Activated CD8-positive, alpha-beta memory T cell treated with anti-CD3 and anti-CD28 coated beads, Interleukin-2, amount 10 ng/mL, durations not matched to agents 7 days and 5 days (primary cell): ENCODE results near the gene FSCN2. TPM values are rescaled to one million over a fixed set of nuclear protein-coding genes. Genes with fewer than 3 reads are reported as not detected.
"Not testable (repeated sequence)": the region's sequence is repeated elsewhere in the genome, so short reads cannot be mapped to it uniquely, and the experiment has no call there.

Experiments used
- ATAC-seq: fragments of 150-1000 bp; cut with Tn5 transposase; one replicate; pipeline ENCODE4 v1.10.0; 2021; ENCODE audit warnings: moderate library complexity
- CTCF ChIA-PET: fragments of 350-600 bp; sonication (Branson Sonifier 250); formaldehyde crosslinking; loops from one replicate; lab custom pipeline; 2021; ENCODE audit warnings: antibody characterized with exemption; lab: Charles Lee
- DNase-seq: peaks from one replicate; pipeline ENCODE4 v3.0.0-alpha.2; 2020
- H3K27ac Mint-ChIP-seq: one replicate; pipeline ENCODE4 v1.8.0; 2021; ENCODE audit warnings: mild to moderate bottlenecking, mixed read lengths
- H3K27me3 Mint-ChIP-seq: one replicate; pipeline ENCODE4 v1.8.0; 2021; ENCODE audit warnings: mixed read lengths
- H3K36me3 Mint-ChIP-seq: one replicate; pipeline ENCODE4 v1.8.0; 2021; ENCODE audit warnings: mild to moderate bottlenecking, mixed read lengths
- H3K4me1 Mint-ChIP-seq: one replicate; pipeline ENCODE4 v1.8.0; 2021; ENCODE audit warnings: mixed read lengths
- H3K4me3 Mint-ChIP-seq: one replicate; pipeline ENCODE4 v1.8.0; 2021; ENCODE audit warnings: mild to moderate bottlenecking, moderate library complexity, mixed read lengths
- H3K9me3 Mint-ChIP-seq: one replicate; pipeline ENCODE4 v1.8.0; 2022; ENCODE audit warnings: low read depth, mixed read lengths
- total RNA-seq, 2 experiments: library from RNA; stranded (reverse); gene quantifications; one replicate each; pipeline ENCODE4 v1.2.3, GENCODE V29; 2021

FSCN2 gene
- total RNA-seq, 2 experiments from 2014 or later = 0.41 to 0.56 TPM

DNA sequence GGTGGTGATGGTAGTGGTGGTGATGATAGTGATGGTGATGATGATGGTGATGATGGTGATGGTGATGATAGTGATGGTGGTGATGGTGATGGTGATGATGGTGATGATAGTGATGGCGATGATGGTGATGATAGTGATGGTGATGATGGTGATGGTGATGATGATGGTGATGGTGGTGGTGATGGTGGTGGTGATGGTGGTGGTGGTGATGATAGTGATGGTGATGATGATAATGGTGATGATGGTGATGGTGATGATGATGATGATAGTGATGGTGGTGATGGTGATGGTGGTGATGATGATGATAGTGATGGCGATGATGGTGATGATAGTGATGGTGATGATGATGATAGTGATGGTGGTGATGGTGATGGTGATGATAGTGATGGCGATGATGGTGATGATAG is 3.8 kb downstream of the FSCN2 start:
- H3K27ac Mint-ChIP-seq, H3K4me3 Mint-ChIP-seq, DNase-seq, H3K27me3 Mint-ChIP-seq, CTCF ChIA-PET, H3K4me1 Mint-ChIP-seq, ATAC-seq, H3K36me3 Mint-ChIP-seq, H3K9me3 Mint-ChIP-seq: not testable (repeated sequence)

DNA sequence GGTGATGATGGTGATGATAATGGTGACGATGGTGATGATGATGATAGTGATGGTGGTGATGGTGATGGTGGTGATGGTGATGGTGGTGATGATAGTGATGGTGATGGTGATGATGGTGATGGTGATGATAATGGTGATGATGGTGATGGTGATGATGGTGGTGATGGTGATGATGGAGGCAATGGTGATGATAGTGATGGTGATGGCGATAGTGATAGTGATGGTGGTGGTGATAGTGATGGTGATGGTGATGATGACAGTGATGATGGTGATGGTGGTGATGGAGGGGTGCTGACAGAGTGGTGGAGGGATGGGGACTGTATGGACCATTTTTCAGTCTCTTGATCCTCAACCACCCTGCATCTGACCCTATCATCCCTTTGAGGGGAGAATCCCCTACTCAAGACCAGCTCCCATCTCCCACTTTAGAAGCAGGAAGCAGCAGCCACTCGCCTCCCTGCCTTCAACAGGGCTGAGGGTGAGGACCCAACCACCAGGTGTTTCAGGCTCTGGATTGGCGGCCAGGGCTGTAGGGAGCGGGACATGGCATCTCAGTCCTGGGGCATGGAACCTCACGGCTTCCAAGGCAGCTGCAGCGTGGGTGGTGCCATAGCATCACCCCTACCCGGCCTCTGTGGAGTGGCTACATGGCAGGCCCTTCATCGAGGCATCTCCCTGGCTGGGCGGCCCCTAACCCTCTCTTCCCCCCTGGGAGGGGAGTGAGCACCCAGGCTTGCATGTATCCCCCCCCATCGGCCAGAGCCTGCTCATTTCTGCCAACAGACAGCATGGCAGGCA is 4.5 kb downstream of the FSCN2 start:
- no peak overlapping the region for H3K27ac Mint-ChIP-seq
- CTCF ChIA-PET = no interaction called here

DNA sequence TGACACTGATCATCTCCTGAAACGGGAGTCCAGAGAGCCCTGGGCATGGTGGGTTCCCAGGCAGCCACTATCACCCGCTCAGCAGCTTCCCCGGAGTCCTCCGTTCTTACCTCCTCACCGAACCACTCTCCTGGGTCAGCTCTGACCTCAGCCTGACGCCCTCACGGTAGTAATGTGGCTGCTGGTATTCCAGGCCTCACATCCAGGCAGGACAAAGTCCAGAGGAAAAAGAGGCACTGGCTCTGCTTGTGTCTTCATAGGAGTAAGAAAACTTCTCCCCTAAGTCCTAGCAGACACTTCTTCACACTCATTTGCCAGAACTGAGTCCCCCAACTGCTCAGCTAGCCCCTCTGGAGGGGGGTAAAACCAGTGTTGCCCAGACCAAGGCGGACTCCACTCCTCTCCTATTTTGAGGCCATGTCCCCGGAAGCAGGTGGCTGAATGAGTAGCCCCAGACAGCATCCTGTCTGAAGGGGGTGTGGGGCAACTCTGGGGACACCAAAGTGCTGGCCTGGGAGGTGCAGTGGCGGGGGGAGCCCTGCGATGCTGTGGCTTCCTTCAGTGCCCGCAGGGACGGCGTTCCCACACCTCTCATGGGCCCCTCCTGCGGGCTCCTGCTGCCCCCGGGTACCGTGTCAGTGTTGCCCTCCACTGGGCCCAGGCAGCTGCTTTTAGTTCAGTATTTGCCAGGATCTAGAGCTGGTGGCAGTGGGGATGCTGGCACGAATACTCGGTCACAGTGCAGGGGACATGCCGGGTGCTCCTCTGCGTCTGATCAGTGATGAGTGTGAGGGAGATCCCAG is 5.4 kb downstream of the FSCN2 start:
- no peak overlapping the region for H3K27ac Mint-ChIP-seq
- H3K4me3 Mint-ChIP-seq = no peak overlapping the region
- H3K4me1 Mint-ChIP-seq = peaks cover 2% of the 10 kb centered on the region
- no peaks in the 10 kb centered on the region for H3K9me3 Mint-ChIP-seq
- no peaks in the 10 kb centered on the region for H3K36me3 Mint-ChIP-seq
- ATAC-seq (no peak), DNase-seq (no peak)
- peaks cover 14% of the 10 kb centered on the region for H3K27me3 Mint-ChIP-seq
- CTCF ChIA-PET = no interaction called here

More for the DNA sequence above, 4.5 kb downstream of the FSCN2 start:
- Mint-ChIP-seq H3K9me3 (no peaks in the 10 kb centered on the region), H3K27me3 (peaks cover 11% of the 10 kb centered on the region), H3K4me3 (no peak overlapping the region), H3K36me3 (no peaks in the 10 kb centered on the region), H3K4me1 (peaks cover 2% of the 10 kb centered on the region)
- ATAC-seq (no peak), DNase-seq (no peak)

DNA sequence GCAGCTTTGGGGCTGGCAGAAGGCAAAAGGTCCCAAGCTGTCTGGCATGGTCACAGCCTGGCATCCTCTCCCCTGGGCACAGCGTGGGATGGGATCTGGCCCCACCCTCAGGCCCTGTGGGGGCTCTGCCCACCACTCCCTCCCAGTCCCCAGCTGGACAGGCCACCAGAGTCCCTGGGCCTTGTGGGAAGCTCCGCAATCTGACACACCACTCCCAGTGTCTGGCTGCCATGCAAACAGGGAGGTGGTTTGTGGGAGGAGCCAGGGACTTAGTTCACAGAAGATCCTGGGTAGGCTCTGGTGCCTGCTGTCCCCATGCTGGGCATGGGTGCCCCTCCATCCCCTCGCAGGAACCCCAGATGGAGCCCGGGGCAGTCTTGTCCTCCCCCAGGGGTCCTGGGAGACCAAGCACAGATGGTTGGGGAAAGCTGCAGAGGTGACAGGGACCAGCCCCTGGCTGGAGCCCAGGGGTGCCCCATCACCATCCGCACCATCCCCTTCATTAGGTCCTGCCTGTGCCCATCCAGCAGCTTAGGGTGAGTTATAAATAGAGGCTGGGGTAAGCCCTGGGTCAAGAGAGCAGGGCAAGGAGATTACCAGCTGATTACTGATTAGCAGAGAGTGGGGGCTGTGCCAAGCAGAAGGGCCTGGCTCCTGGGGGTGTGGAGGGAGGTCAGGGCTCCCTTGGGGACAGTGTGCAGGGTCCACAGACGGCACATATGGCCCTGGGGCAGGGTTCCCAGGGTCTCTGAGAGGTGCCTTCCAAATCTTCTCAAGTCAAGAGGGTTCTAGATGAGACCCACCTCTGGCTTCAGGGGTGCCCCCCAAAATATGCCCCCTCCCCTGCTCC is 6.2 kb downstream of the FSCN2 start:
- Mint-ChIP-seq H3K36me3 (no peaks in the 10 kb centered on the region), H3K27ac (no peak overlapping the region), H3K27me3 (peaks cover 14% of the 10 kb centered on the region), H3K4me1 (peaks cover 2% of the 10 kb centered on the region), H3K4me3 (no peak overlapping the region), H3K9me3 (no peaks in the 10 kb centered on the region)
- ATAC-seq = no peak
- no peak for DNase-seq
- CTCF ChIA-PET = no interaction called here

- peaks cover 14% of the 10 kb centered on the region for H3K27me3 Mint-ChIP-seq
- no peak overlapping the region for H3K4me3 Mint-ChIP-seq
- no peaks in the 10 kb centered on the region for H3K9me3 Mint-ChIP-seq
- DNase-seq = no peak
- no peak for ATAC-seq
- H3K27ac Mint-ChIP-seq = no peak overlapping the region
- H3K36me3 Mint-ChIP-seq = no peaks in the 10 kb centered on the region
- CTCF ChIA-PET = no interaction called here
- H3K4me1 Mint-ChIP-seq = peaks cover 2% of the 10 kb centered on the region
Observed at GRCh38 chr17:81535007-81535328, 6.8 kb downstream of the FSCN2 start.

DNA sequence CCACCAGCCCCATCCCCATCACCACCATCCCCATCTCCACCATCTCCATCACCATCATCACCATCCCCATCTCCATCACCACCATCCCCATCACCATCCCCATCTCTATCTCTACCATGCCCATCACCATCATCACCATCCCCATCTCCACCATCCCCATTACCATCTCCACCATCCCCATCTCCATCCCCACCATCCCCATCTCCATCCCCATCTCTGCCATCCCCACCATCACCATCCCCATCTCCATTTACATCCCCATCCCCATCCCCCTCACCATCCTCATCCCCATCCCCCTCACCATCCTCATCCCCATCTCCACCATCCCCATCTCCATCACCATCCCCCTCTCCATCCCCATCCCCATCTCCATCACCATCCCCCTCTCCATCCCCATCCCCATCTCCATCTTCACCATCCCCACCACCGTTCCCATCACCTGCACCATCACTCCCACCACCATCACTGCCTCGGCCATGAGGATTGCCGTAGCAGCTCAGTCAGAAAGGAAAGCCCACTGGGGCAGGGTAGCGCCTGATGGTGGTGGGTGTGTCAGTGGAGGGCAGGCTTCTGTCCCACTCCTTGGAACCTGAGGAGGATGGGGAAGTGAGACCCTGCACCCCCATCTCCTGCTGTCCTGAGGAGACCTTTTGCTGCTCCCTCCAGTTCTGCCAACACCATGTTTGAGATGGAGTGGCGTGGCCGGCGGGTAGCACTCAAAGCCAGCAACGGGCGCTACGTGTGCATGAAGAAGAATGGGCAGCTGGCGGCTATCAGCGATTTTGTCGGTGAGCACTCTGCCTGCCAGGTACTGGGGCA is 7.5 kb downstream of the FSCN2 start:
- CTCF ChIA-PET = no interaction called here
- H3K9me3 Mint-ChIP-seq = no peaks in the 10 kb centered on the region
- no peak overlapping the region for H3K27ac Mint-ChIP-seq
- no peak overlapping the region for H3K4me3 Mint-ChIP-seq
- H3K36me3 Mint-ChIP-seq = no peaks in the 10 kb centered on the region
- DNase-seq (no peak), ATAC-seq (no peak)
- peaks cover 2% of the 10 kb centered on the region for H3K4me1 Mint-ChIP-seq
- H3K27me3 Mint-ChIP-seq = peaks cover 14% of the 10 kb centered on the region

GRCh38 chr17:81536299-81537290 is 8.4 kb downstream of the FSCN2 start:
- H3K27me3 Mint-ChIP-seq = peaks cover 14% of the 10 kb centered on the region
- H3K4me3 Mint-ChIP-seq = no peak overlapping the region
- H3K27ac Mint-ChIP-seq = no peak overlapping the region
- H3K36me3 Mint-ChIP-seq = no peaks in the 10 kb centered on the region
- no peaks in the 10 kb centered on the region for H3K9me3 Mint-ChIP-seq
- DNase-seq (no peak), ATAC-seq (no peak)
- CTCF ChIA-PET = interaction anchor here (1.0 to 1.7 kb wide), 3 partner anchors 21 to 283 kb away, joined by 3 read pairs; no protein-coding TSS in a partner anchor
- H3K4me1 Mint-ChIP-seq = peaks cover 2% of the 10 kb centered on the region

DNA sequence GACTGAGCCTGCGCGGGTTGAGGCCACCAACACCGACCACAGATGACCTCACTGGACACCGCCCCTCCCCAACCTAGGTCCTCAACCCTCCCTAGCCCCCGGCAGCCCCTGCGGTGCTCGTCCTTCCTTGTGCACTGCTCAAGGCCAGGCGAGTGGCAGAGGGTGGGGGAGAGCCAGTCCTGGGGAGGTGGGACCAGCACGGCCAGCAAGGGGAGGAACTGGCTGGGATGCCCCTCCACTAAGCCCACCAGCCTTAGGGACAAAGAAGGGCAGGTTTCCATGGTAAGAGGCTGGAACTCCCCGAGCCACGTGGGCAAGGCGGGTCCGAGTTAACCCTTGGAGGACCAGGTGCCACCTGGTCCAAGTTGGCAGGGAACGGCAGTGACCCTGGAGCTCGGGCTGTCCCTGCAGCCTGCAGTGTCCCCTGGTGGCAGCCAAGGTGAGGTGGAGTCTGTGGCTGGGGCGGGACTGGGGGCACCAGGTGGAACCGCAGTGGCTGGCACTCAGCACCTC is 9.2 kb downstream of the FSCN2 start:
- no peaks in the 10 kb centered on the region for H3K9me3 Mint-ChIP-seq
- no peak overlapping the region for H3K27ac Mint-ChIP-seq
- H3K27me3 Mint-ChIP-seq = peaks cover 14% of the 10 kb centered on the region
- no peak overlapping the region for H3K4me3 Mint-ChIP-seq
- no peaks in the 10 kb centered on the region for H3K36me3 Mint-ChIP-seq
- peaks cover 2% of the 10 kb centered on the region for H3K4me1 Mint-ChIP-seq
- CTCF ChIA-PET = interaction anchor here (1.0 to 1.7 kb wide), 4 partner anchors 22 to 284 kb away, joined by 3 to 5 read pairs (median 3); no protein-coding TSS in a partner anchor
- ATAC-seq (peak; percentile 27), DNase-seq (peak; percentile 47)

- CTCF ChIA-PET = interaction anchor here (1.0 to 1.7 kb wide), 4 partner anchors 23 to 285 kb away, joined by 3 to 5 read pairs (median 3); no protein-coding TSS in a partner anchor
- peaks cover 14% of the 10 kb centered on the region for H3K27me3 Mint-ChIP-seq
- no peaks in the 10 kb centered on the region for H3K36me3 Mint-ChIP-seq
- DNase-seq (no peak), ATAC-seq (no peak)
- H3K4me3 Mint-ChIP-seq = no peak overlapping the region
- peaks cover 2% of the 10 kb centered on the region for H3K4me1 Mint-ChIP-seq
- H3K27ac Mint-ChIP-seq = no peak overlapping the region
- H3K9me3 Mint-ChIP-seq = no peaks in the 10 kb centered on the region
Observed at GRCh38 chr17:81537856-81538555, 9.8 kb downstream of the FSCN2 start.

DNA sequence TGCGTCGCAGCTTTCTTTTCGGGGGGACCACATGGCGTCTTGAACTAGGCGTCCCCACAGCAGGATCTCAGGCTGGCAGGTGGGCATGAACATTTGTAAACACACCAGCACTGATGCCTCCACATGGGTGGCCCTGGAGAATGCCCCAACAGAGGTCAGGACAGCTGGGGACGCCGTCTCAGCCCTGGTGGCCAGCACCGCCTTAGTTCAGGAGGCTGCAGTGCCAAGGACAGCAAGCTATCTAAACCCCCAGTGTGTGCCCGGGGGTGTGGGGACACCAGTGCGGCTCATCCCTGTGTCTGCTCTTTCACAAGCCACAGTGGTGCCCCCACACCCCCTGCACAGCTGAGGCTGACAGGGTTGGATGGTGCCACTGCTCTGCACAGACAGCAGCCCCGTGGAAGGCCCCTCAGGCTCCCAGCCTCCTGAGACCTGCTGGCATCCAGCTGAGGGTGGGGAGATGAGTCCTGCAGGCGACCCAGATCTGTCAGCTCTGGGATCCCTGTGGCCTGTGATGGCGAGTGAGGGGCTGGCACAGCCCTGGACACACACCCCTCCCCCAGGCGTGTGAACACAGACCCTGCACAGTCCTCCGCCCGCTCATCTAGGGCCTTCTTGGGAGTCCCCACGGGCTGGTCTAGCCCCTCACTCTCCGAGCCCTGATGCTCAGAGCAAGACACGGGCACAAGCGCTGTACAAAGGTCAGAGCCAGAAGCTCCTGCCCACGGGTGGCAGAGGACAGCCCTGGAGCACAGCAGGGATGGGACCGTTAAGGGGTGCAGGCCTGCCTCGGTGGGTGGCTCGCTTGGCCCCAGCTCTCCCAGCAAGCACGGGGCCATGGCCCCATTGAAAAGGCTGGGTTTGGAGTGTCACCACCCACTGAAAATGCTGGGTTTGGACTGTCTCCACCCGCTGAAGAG is 10.7 kb downstream of the FSCN2 start:
- no peaks in the 10 kb centered on the region for H3K36me3 Mint-ChIP-seq
- no peak for ATAC-seq
- no peak overlapping the region for H3K4me3 Mint-ChIP-seq
- H3K9me3 Mint-ChIP-seq = no peaks in the 10 kb centered on the region
- peaks cover 14% of the 10 kb centered on the region for H3K27me3 Mint-ChIP-seq
- DNase-seq = no peak
- CTCF ChIA-PET = interaction anchor here (1.3 kb wide), 1 partner anchor 62 kb away, joined by 5 read pairs; no protein-coding TSS in a partner anchor
- H3K4me1 Mint-ChIP-seq = no peaks in the 10 kb centered on the region
- no peak overlapping the region for H3K27ac Mint-ChIP-seq
